H1 (cell line): ENCODE data around the gene PCDHGB3. TPM values are rescaled to one million over a fixed set of nuclear protein-coding genes. Genes with fewer than 3 reads are reported as not detected.

ENCODE experiments used
- ASH2L ChIP-seq: fragments of 200-600, 300-600 bp; sonication (generic); IDR thresholded peaks from one replicate; pipeline ENCODE4 v1.7.1; 2017; ENCODE audit warnings: low read length
- CBX5 ChIP-seq: fragments of 300-800, 300-1000 bp; sonication (generic); IDR thresholded peaks from 2 replicates; pipeline ENCODE4 v1.7.1; 2016; ENCODE audit warnings: antibody characterized with exemption, low read length, low read depth
- NANOG ChIP-seq: IDR thresholded peaks from 2 replicates; pipeline ENCODE4 v1.6.1; 2011; ENCODE audit warnings: low read length, low read depth, mild to moderate bottlenecking, inconsistent platforms; ENCODE audit not compliant: insufficient read depth, poor library complexity, severe bottlenecking
- POLR2A ChIP-seq, 2 experiments: IDR thresholded peaks; 1 replicate in 1 of 2; 2 replicates in 1 of 2; pipeline ENCODE4 v1.6.1; 2011; ENCODE audit warnings: low read depth in 2 of 2, low read length in 2 of 2, mild to moderate bottlenecking in 2 of 2; ENCODE audit errors: control extremely low read depth in 1 of 2
- SP2 ChIP-seq: IDR thresholded peaks from 2 replicates; pipeline ENCODE4 v1.6.1; 2012; ENCODE audit warnings: mild to moderate bottlenecking, low read length, inconsistent platforms
- polyA plus RNA-seq, 7 experiments: library from polyadenylated mRNA; depleted of rRNA in 3 of 7; stranded (reverse) in 5 of 7; unstranded in 2 of 7; fragments of >200 nt in 5 of 7; fragments of 200-250 nt in 2 of 7; gene quantifications; 1 replicate in 5 of 7; 2 replicates in 1 of 7; 4 replicates in 1 of 7; pipeline versions ENCODE4 v1.2.1 to v1.2.3, GENCODE V29; 2011 to 2013; ENCODE audit warnings: missing spikeins in 2 of 7, mixed read lengths in 2 of 7
- total RNA-seq: library from RNA; stranded (reverse); fragmentation: NEBNext Ultra II Directional; extraction: Animal tissue kit (Norgen Biotek cat#: 25700); gene quantifications from 2 replicates; pipeline ENCODE4 v1.2.1, GENCODE V29; 2021

PCDHGB3 gene
- total and polyA plus RNA-seq, 2 of the 8 experiments (the other 6 are each of a cell fraction or from before 2014, with no cell fraction given): 1.6 to 1.9 TPM

DNA sequence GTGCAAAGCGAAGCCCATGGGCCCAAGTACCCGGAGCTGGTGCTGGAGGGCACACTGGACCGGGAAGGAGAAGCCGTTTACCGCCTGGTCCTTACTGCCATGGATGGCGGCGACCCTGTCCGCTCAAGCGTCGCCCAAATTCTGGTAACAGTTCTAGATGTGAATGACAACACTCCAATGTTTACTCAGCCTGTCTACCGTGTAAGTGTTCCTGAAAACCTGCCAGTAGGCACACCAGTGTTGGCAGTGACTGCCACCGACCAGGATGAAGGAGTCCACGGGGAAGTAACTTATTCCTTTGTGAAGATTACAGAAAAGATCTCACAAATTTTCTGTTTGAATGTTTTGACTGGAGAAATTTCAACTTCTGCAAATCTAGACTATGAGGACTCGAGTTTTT, 4.6 kb downstream of the PCDHGB3 start (continued):
- no peak for TF ChIP-seq NANOG
- TF ChIP-seq SP2: no peak
- TF ChIP-seq CBX5: no peak
- no peak for TF ChIP-seq POLR2A (IDR thresholded peaks at IDR 0.05; ENCODE audit: control extremely low read depth in 1 of 2, low read depth in 2 of 2, low read length in 2 of 2)
- TF ChIP-seq ASH2L: no peak
